Astrocyte (in vitro differentiated cells and primary cell): ENCODE data around the gene SNRPF. TPM values are rescaled to one million over a fixed set of nuclear protein-coding genes. Genes with fewer than 3 reads are reported as not detected.
A peak's percentile ranks its signal among the peaks of the same experiment; 100 is the strongest.

Source experiments
- DNase-seq: peaks from one replicate; pipeline ENCODE4 v3.0.0-alpha.2; 2010; ENCODE audit warnings: low read depth
- FAIRE-seq: peaks from 2 replicates; lab custom pipeline; 2011; peaks lifted over from hg19 to GRCh38; lab: Jason Lieb, UNC
- H2AFZ ChIP-seq: 2 replicates; pipeline ENCODE4 v1.6.0; 2012; ENCODE audit warnings: low read depth, low read length, inconsistent platforms
- H3K27ac ChIP-seq: 2 replicates; pipeline ENCODE4 v1.5.1; 2011; ENCODE audit warnings: low read depth, low read length, inconsistent platforms
- H3K27me3 ChIP-seq: 2 replicates; pipeline ENCODE4 v1.6.0; 2011; ENCODE audit warnings: low read length, inconsistent platforms; ENCODE audit not compliant: insufficient read depth
- H3K36me3 ChIP-seq: 2 replicates; pipeline ENCODE4 v1.5.1; 2011; ENCODE audit warnings: low read length, inconsistent platforms; ENCODE audit not compliant: insufficient read depth
- H3K4me1 ChIP-seq: 2 replicates; pipeline ENCODE4 v1.5.1; 2011; ENCODE audit warnings: low read length, inconsistent platforms; ENCODE audit not compliant: insufficient read depth
- H3K4me2 ChIP-seq: 2 replicates; pipeline ENCODE4 v1.6.0; 2012; ENCODE audit warnings: low read length, inconsistent platforms
- H3K4me3 ChIP-seq: 2 replicates; pipeline ENCODE4 v1.5.1; 2011; ENCODE audit warnings: low read depth, mild to moderate bottlenecking, low read length, inconsistent platforms; ENCODE audit not compliant: insufficient read depth
- H3K79me2 ChIP-seq: 2 replicates; pipeline ENCODE4 v1.6.0; 2012; ENCODE audit warnings: mild to moderate bottlenecking, low read length, inconsistent platforms; ENCODE audit not compliant: insufficient read depth
- H3K9ac ChIP-seq: 2 replicates; pipeline ENCODE4 v1.6.0; 2012; ENCODE audit warnings: mild to moderate bottlenecking, low read length, inconsistent platforms
- H3K9me3 ChIP-seq: 2 replicates; pipeline ENCODE4 v1.5.1; 2012; ENCODE audit warnings: low read depth, mild to moderate bottlenecking, low read length, inconsistent platforms; ENCODE audit not compliant: insufficient read depth
- H4K20me1 ChIP-seq: 2 replicates; pipeline ENCODE4 v1.6.0; 2012; ENCODE audit warnings: low read length, inconsistent platforms; ENCODE audit not compliant: insufficient read depth
- H3K27ac Mint-ChIP-seq: one replicate; pipeline ENCODE4 v1.8.0; 2021; ENCODE audit warnings: mild to moderate bottlenecking, mixed read lengths; ENCODE audit not compliant: unreplicated experiment
- H3K27me3 Mint-ChIP-seq: one replicate; pipeline ENCODE4 v1.8.0; 2021; ENCODE audit warnings: low read depth, mixed read lengths; ENCODE audit not compliant: unreplicated experiment
- H3K36me3 Mint-ChIP-seq: one replicate; pipeline ENCODE4 v1.8.0; 2021; ENCODE audit warnings: low read depth, mixed read lengths; ENCODE audit not compliant: unreplicated experiment
- H3K4me1 Mint-ChIP-seq: one replicate; pipeline ENCODE4 v1.8.0; 2021; ENCODE audit warnings: low read depth, mixed read lengths; ENCODE audit not compliant: unreplicated experiment
- H3K4me3 Mint-ChIP-seq: one replicate; pipeline ENCODE4 v1.8.0; 2021; ENCODE audit warnings: mild to moderate bottlenecking, moderate library complexity, mixed read lengths; ENCODE audit not compliant: unreplicated experiment
- H3K9me3 Mint-ChIP-seq: one replicate; pipeline ENCODE4 v1.8.0; 2021; ENCODE audit warnings: mild to moderate bottlenecking, mixed read lengths; ENCODE audit not compliant: unreplicated experiment
- CTCF ChIP-seq: IDR thresholded peaks from 2 replicates; pipeline ENCODE4 v1.5.1; 2011; ENCODE audit warnings: low read depth, mild to moderate bottlenecking, inconsistent platforms, low read length, moderate library complexity; ENCODE audit not compliant: insufficient read depth
- EZH2 ChIP-seq: IDR thresholded peaks from 2 replicates; pipeline ENCODE4 v1.6.1; 2012; ENCODE audit warnings: mild to moderate bottlenecking, low read length, inconsistent platforms; ENCODE audit not compliant: insufficient read depth
- total RNA-seq: library from RNA; stranded (reverse); gene quantifications from 2 replicates; pipeline ENCODE4 v1.2.1, GENCODE V29; 2021

The SNRPF gene
- total RNA-seq, 1 donor from 2014 or later: 24.9 TPM

GRCh38 chr12:95857156-95857555, 1.6 kb upstream of the SNRPF start:
- H3K36me3 ChIP-seq: peaks cover 12% of the 10 kb centered on the region
- peak overlapping the region; percentile 79 for H2AFZ ChIP-seq
- Mint-ChIP-seq H3K4me1 (peaks cover 7% of the 10 kb centered on the region), H3K27ac (no peak overlapping the region), H3K27me3 (no peaks in the 10 kb centered on the region), H3K36me3 (peaks cover 5% of the 10 kb centered on the region), H3K4me3 (no peak overlapping the region), H3K9me3 (no peaks in the 10 kb centered on the region)
- no peaks in the 10 kb centered on the region for H3K27me3 ChIP-seq
- peak overlapping the region; percentile 92 for H3K4me2 ChIP-seq
- no peak overlapping the region for H3K4me3 ChIP-seq
- H3K79me2 ChIP-seq: peaks cover 34% of the 10 kb centered on the region
- H3K9me3 ChIP-seq: no peaks in the 10 kb centered on the region
- no peak overlapping the region for H3K27ac ChIP-seq
- no peak overlapping the region for H3K9ac ChIP-seq
- FAIRE-seq (no peak), DNase-seq (no peak)
- H3K4me1 ChIP-seq: peaks cover 11% of the 10 kb centered on the region
- H4K20me1 ChIP-seq: peaks cover 18% of the 10 kb centered on the region
- TF ChIP-seq EZH2 (no peak), CTCF (no peak)

- Histone ChIP-seq H3K4me3 (peak overlapping the region; percentile 81), H3K36me3 (peaks cover 15% of the 10 kb centered on the region), H3K9ac (peak overlapping the region; percentile 87), H3K4me2 (peak overlapping the region; percentile 92), H3K4me1 (peaks cover 11% of the 10 kb centered on the region), H2AFZ (peak overlapping the region; percentile 79), H3K27me3 (no peaks in the 10 kb centered on the region), H3K27ac (no peak overlapping the region), H4K20me1 (peaks cover 18% of the 10 kb centered on the region), H3K9me3 (no peaks in the 10 kb centered on the region), H3K79me2 (peaks cover 40% of the 10 kb centered on the region)
- Mint-ChIP-seq H3K27ac (no peak overlapping the region), H3K27me3 (no peaks in the 10 kb centered on the region), H3K4me3 (no peak overlapping the region), H3K9me3 (no peaks in the 10 kb centered on the region), H3K4me1 (peaks cover 7% of the 10 kb centered on the region), H3K36me3 (peaks cover 6% of the 10 kb centered on the region)
- FAIRE-seq: no peak
- no peak for DNase-seq
- no peak for TF ChIP-seq EZH2
- TF ChIP-seq CTCF: no peak
These were observed 953 bp upstream of the SNRPF start for GRCh38 chr12:95857799-95858198.

GRCh38 chr12:95859344-95859816, 628 bp downstream of the SNRPF start:
- Mint-ChIP-seq H3K27me3 (no peaks in the 10 kb centered on the region), H3K4me3 (no peak overlapping the region), H3K9me3 (no peaks in the 10 kb centered on the region), H3K4me1 (peaks cover 7% of the 10 kb centered on the region), H3K27ac (no peak overlapping the region), H3K36me3 (peaks cover 6% of the 10 kb centered on the region)
- Histone ChIP-seq H3K9ac (peak overlapping the region; percentile 87), H3K27me3 (no peaks in the 10 kb centered on the region), H3K4me2 (peak overlapping the region; percentile 92), H4K20me1 (peaks cover 23% of the 10 kb centered on the region), H3K4me1 (peaks cover 11% of the 10 kb centered on the region), H3K4me3 (peak overlapping the region; percentile 81), H3K27ac (peak overlapping the region; percentile 84), H3K36me3 (peaks cover 22% of the 10 kb centered on the region), H2AFZ (peak overlapping the region; percentile 88), H3K9me3 (no peaks in the 10 kb centered on the region), H3K79me2 (peaks cover 56% of the 10 kb centered on the region)
- FAIRE-seq (no peak), DNase-seq (peak; percentile 38)
- TF ChIP-seq EZH2 (no peak), CTCF (no peak)
